Memory B cell (primary cell): ENCODE data around the gene STAC.
"Not testable (repeated sequence)": the region's sequence is repeated elsewhere in the genome, so short reads cannot be mapped to it uniquely, and the experiment has no call there.

Experiments used
- ATAC-seq: fragments of 150-1000 bp; cut with Tn5 transposase; 2 replicates; pipeline ENCODE4 v1.10.0; 2021; ENCODE audit warnings: low read depth, mild to moderate bottlenecking, moderate library complexity
- DNase-seq, 2 donors: peaks; one replicate each; pipeline ENCODE4 v3.0.0; 2022; ENCODE audit warnings: low spot score in 2 of 2
- H3K27ac Mint-ChIP-seq: one replicate; pipeline ENCODE4 v1.8.0; 2022; ENCODE audit warnings: mild to moderate bottlenecking, moderate library complexity, mixed read lengths
- H3K27me3 Mint-ChIP-seq: one replicate; pipeline ENCODE4 v1.8.0; 2022; ENCODE audit warnings: mixed read lengths
- H3K36me3 Mint-ChIP-seq: one replicate; pipeline ENCODE4 v1.8.0; 2022; ENCODE audit warnings: mild to moderate bottlenecking, mixed read lengths
- H3K4me1 Mint-ChIP-seq: one replicate; pipeline ENCODE4 v1.8.0; 2022; ENCODE audit warnings: mixed read lengths
- H3K4me3 Mint-ChIP-seq: one replicate; pipeline ENCODE4 v1.8.0; 2022; ENCODE audit warnings: mild to moderate bottlenecking, moderate library complexity, mixed read lengths
- H3K9me3 Mint-ChIP-seq: one replicate; pipeline ENCODE4 v1.8.0; 2022; ENCODE audit warnings: mixed read lengths

Gene STAC

GRCh38 chr3:36494461-36495109 lies 114.3 kb downstream of the STAC start:
- Mint-ChIP-seq H3K4me3 (no peak overlapping the region), H3K4me1 (no peaks in the 10 kb centered on the region), H3K27me3 (peaks cover 6% of the 10 kb centered on the region), H3K27ac (no peak overlapping the region), H3K9me3 (no peaks in the 10 kb centered on the region), H3K36me3 (no peaks in the 10 kb centered on the region)
- ATAC-seq (no peak), DNase-seq (no peak)

- Mint-ChIP-seq H3K4me1 (no peaks in the 10 kb centered on the region), H3K27ac (no peak overlapping the region)
These were observed 116.7 kb downstream of the STAC start for GRCh38 chr3:36496684-36497633.

GRCh38 chr3:36500053-36500452 lies 119.7 kb downstream of the STAC start:
- not testable (repeated sequence) for H3K27ac Mint-ChIP-seq, H3K9me3 Mint-ChIP-seq, H3K27me3 Mint-ChIP-seq, H3K4me3 Mint-ChIP-seq, ATAC-seq, H3K4me1 Mint-ChIP-seq, DNase-seq, H3K36me3 Mint-ChIP-seq

More at GRCh38 chr3:36496684-36497633, 116.7 kb downstream of the STAC start:
- no peaks in the 10 kb centered on the region for H3K9me3 Mint-ChIP-seq
- H3K4me3 Mint-ChIP-seq, result no peak overlapping the region
- ATAC-seq (no peak), DNase-seq (no peak)
- H3K27me3 Mint-ChIP-seq, result peaks cover 6% of the 10 kb centered on the region
- H3K36me3 Mint-ChIP-seq, result no peaks in the 10 kb centered on the region

GRCh38 chr3:36501616-36502015 lies 121.3 kb downstream of the STAC start:
- Mint-ChIP-seq H3K36me3 (no peaks in the 10 kb centered on the region), H3K9me3 (no peaks in the 10 kb centered on the region), H3K4me1 (no peaks in the 10 kb centered on the region), H3K27me3 (no peaks in the 10 kb centered on the region), H3K4me3 (no peak overlapping the region), H3K27ac (no peak overlapping the region)
- DNase-seq, result no peak
- ATAC-seq, result no peak

GRCh38 chr3:36505393-36505792 lies 125.1 kb downstream of the STAC start:
- Mint-ChIP-seq H3K27ac (no peak overlapping the region), H3K4me1 (no peaks in the 10 kb centered on the region), H3K36me3 (no peaks in the 10 kb centered on the region), H3K4me3 (no peak overlapping the region), H3K27me3 (peaks cover 2% of the 10 kb centered on the region), H3K9me3 (peaks cover 5% of the 10 kb centered on the region)
- no peak for ATAC-seq
- DNase-seq, result no peak

- H3K9me3 Mint-ChIP-seq, result peaks cover 8% of the 10 kb centered on the region
- no peak for DNase-seq
- no peak for ATAC-seq
- H3K27me3 Mint-ChIP-seq, result peaks cover 8% of the 10 kb centered on the region
- H3K36me3 Mint-ChIP-seq, result no peaks in the 10 kb centered on the region
- no peak overlapping the region for H3K27ac Mint-ChIP-seq
- no peaks in the 10 kb centered on the region for H3K4me1 Mint-ChIP-seq
- no peak overlapping the region for H3K4me3 Mint-ChIP-seq
These were observed 131.6 kb downstream of the STAC start for GRCh38 chr3:36511791-36512486.

GRCh38 chr3:36512555-36512954 lies 132.3 kb downstream of the STAC start:
- Mint-ChIP-seq H3K4me3 (no peak overlapping the region), H3K36me3 (no peaks in the 10 kb centered on the region), H3K4me1 (no peaks in the 10 kb centered on the region), H3K27me3 (peaks cover 8% of the 10 kb centered on the region), H3K9me3 (peaks cover 8% of the 10 kb centered on the region), H3K27ac (no peak overlapping the region)
- no peak for ATAC-seq
- no peak for DNase-seq

GRCh38 chr3:36514171-36514570 lies 133.9 kb downstream of the STAC start:
- DNase-seq, result no peak
- H3K4me1 Mint-ChIP-seq, result no peaks in the 10 kb centered on the region
- H3K9me3 Mint-ChIP-seq, result peaks cover 5% of the 10 kb centered on the region
- H3K27me3 Mint-ChIP-seq, result peaks cover 7% of the 10 kb centered on the region
- no peak overlapping the region for H3K4me3 Mint-ChIP-seq
- H3K27ac Mint-ChIP-seq, result no peak overlapping the region
- H3K36me3 Mint-ChIP-seq, result no peaks in the 10 kb centered on the region
- no peak for ATAC-seq

- Mint-ChIP-seq H3K4me3 (no peak overlapping the region), H3K36me3 (no peaks in the 10 kb centered on the region), H3K9me3 (peaks cover 3% of the 10 kb centered on the region), H3K4me1 (no peaks in the 10 kb centered on the region), H3K27ac (no peak overlapping the region), H3K27me3 (peaks cover 7% of the 10 kb centered on the region)
- no peak for ATAC-seq
- no peak for DNase-seq
These were observed 139.4 kb downstream of the STAC start for GRCh38 chr3:36519682-36520081.

- no peaks in the 10 kb centered on the region for H3K4me1 Mint-ChIP-seq
- no peak overlapping the region for H3K27ac Mint-ChIP-seq
- H3K36me3 Mint-ChIP-seq, result no peaks in the 10 kb centered on the region
- H3K4me3 Mint-ChIP-seq, result no peak overlapping the region
- no peak for DNase-seq
- no peak for ATAC-seq
- peaks cover 1% of the 10 kb centered on the region for H3K9me3 Mint-ChIP-seq
- peaks cover 5% of the 10 kb centered on the region for H3K27me3 Mint-ChIP-seq
These were observed 140.1 kb downstream of the STAC start for GRCh38 chr3:36520241-36521006.

- peaks cover 1% of the 10 kb centered on the region for H3K9me3 Mint-ChIP-seq
- ATAC-seq, result no peak
- no peaks in the 10 kb centered on the region for H3K36me3 Mint-ChIP-seq
- no peak overlapping the region for H3K4me3 Mint-ChIP-seq
- no peak overlapping the region for H3K27ac Mint-ChIP-seq
- H3K27me3 Mint-ChIP-seq, result peaks cover 4% of the 10 kb centered on the region
- DNase-seq, result no peak
- H3K4me1 Mint-ChIP-seq, result no peaks in the 10 kb centered on the region
These were observed 140.7 kb downstream of the STAC start for GRCh38 chr3:36521007-36521379.

- Mint-ChIP-seq H3K27ac (no peak overlapping the region), H3K9me3 (peaks cover 1% of the 10 kb centered on the region), H3K36me3 (no peaks in the 10 kb centered on the region), H3K4me3 (no peak overlapping the region), H3K4me1 (no peaks in the 10 kb centered on the region), H3K27me3 (peaks cover 3% of the 10 kb centered on the region)
- no peak for ATAC-seq
- no peak for DNase-seq
These were observed 144.3 kb downstream of the STAC start for GRCh38 chr3:36524560-36524959.

- Mint-ChIP-seq H3K4me1 (no peaks in the 10 kb centered on the region), H3K27ac (no peak overlapping the region), H3K4me3 (no peak overlapping the region), H3K36me3 (no peaks in the 10 kb centered on the region), H3K27me3 (peaks cover 4% of the 10 kb centered on the region), H3K9me3 (peaks cover 1% of the 10 kb centered on the region)
- DNase-seq, result no peak
- ATAC-seq, result no peak
These were observed 145.0 kb downstream of the STAC start for GRCh38 chr3:36525115-36525801.
